HEK293T (cell line): Measurements from ENCODE around the gene ZNF692.

Source experiments
- ARNT ChIP-seq: fragments of 450-650 bp; IDR thresholded peaks from 2 replicates; pipeline ENCODE4 v1.6.1; 2017; ENCODE audit warnings: mild to moderate bottlenecking
- BHLHE40 ChIP-seq: fragments of 450-650 bp; IDR thresholded peaks from 2 replicates; pipeline ENCODE4 v1.6.1; 2016; ENCODE audit warnings: mild to moderate bottlenecking, moderate library complexity, borderline replicate concordance
- CTBP1 ChIP-seq: fragments of 450-650 bp; IDR thresholded peaks from 2 replicates; pipeline ENCODE4 v1.6.1; 2016; ENCODE audit warnings: borderline replicate concordance
- FOXA1 ChIP-seq: fragments of 450-650 bp; IDR thresholded peaks from 2 replicates; pipeline ENCODE4 v1.6.1; 2016; ENCODE audit warnings: mild to moderate bottlenecking
- FOXK2 ChIP-seq: fragments of 450-650 bp; IDR thresholded peaks from 2 replicates; pipeline ENCODE4 v1.6.1; 2016; ENCODE audit warnings: mild to moderate bottlenecking
- FOXM1 ChIP-seq: fragments of 450-650 bp; IDR thresholded peaks from 2 replicates; pipeline ENCODE4 v1.6.1; 2017; ENCODE audit warnings: mild to moderate bottlenecking, borderline replicate concordance
- L3MBTL2 ChIP-seq: fragments of 450-650 bp; conservative IDR thresholded peaks from 2 replicates; pipeline ENCODE4 v1.6.1; 2016; ENCODE audit warnings: mild to moderate bottlenecking
- LEF1 ChIP-seq: fragments of 450-650 bp; IDR thresholded peaks from 2 replicates; pipeline ENCODE4 v1.6.1; 2017; ENCODE audit warnings: mild to moderate bottlenecking, borderline replicate concordance
- NFRKB ChIP-seq: fragments of 450-650 bp; IDR thresholded peaks from 2 replicates; pipeline ENCODE4 v1.6.1; 2016; ENCODE audit warnings: mild to moderate bottlenecking, moderate library complexity
- SP1 ChIP-seq: fragments of 450-650 bp; IDR thresholded peaks from 2 replicates; pipeline ENCODE4 v1.6.1; 2017
- SUZ12 ChIP-seq: fragments of 450-650 bp; IDR thresholded peaks from 2 replicates; pipeline ENCODE4 v1.6.1; 2016; ENCODE audit warnings: mild to moderate bottlenecking
- TARDBP ChIP-seq: fragments of 450-650 bp; IDR thresholded peaks from 2 replicates; pipeline ENCODE4 v1.6.1; 2016
- TF ChIP-seq, protein P1 (sequence below): fragments of 450-650 bp; IDR thresholded peaks from 2 replicates; pipeline ENCODE4 v1.6.1; 2016

- TF ChIP-seq FOXK2 = no peak
- TF ChIP-seq FOXM1 = no peak
- no peak for TF ChIP-seq BHLHE40
- TF ChIP-seq, protein P1, sequence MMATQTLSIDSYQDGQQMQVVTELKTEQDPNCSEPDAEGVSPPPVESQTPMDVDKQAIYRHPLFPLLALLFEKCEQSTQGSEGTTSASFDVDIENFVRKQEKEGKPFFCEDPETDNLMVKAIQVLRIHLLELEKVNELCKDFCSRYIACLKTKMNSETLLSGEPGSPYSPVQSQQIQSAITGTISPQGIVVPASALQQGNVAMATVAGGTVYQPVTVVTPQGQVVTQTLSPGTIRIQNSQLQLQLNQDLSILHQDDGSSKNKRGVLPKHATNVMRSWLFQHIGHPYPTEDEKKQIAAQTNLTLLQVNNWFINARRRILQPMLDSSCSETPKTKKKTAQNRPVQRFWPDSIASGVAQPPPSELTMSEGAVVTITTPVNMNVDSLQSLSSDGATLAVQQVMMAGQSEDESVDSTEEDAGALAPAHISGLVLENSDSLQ = no peak
- TF ChIP-seq SP1 = no peak
- TF ChIP-seq FOXA1 = no peak
- no peak for TF ChIP-seq L3MBTL2
- no peak for TF ChIP-seq SUZ12
- TF ChIP-seq CTBP1 = no peak
- TF ChIP-seq TARDBP = no peak
- no peak for TF ChIP-seq NFRKB
- TF ChIP-seq LEF1 = no peak
- TF ChIP-seq ARNT = no peak
Measured at GRCh38 chr1:248842781-248843331, 16.0 kb downstream of the ZNF692 start.
